HepG2 (cell line): ENCODE measurements around the gene ARCN1. TPM values are rescaled to one million over a fixed set of nuclear protein-coding genes. Genes with fewer than 3 reads are reported as not detected.

Experiments
- ARNTL ChIP-seq: sonication (generic); formaldehyde crosslinking; IDR thresholded peaks from 2 replicates; pipeline ENCODE4 v1.4.0; 2020; ENCODE audit warnings: mild to moderate bottlenecking, missing genetic modification reagents
- SNRNP70 ChIP-seq: fragments of 200-400 bp; formaldehyde crosslinking; IDR thresholded peaks from 2 replicates; pipeline ENCODE4 v1.6.1; 2017; ENCODE audit warnings: mild to moderate bottlenecking, low read depth, low read length, moderate library complexity
- SYNCRIP ChIP-seq: fragments of 200-400 bp; formaldehyde crosslinking; IDR thresholded peaks from 2 replicates; pipeline ENCODE4 v1.6.1; 2018; ENCODE audit warnings: mild to moderate bottlenecking, low read depth, low read length; ENCODE audit not compliant: insufficient read depth
- TAF15 ChIP-seq: fragments of 200-400 bp; formaldehyde crosslinking; IDR thresholded peaks from one replicate; pipeline ENCODE4 v1.6.1; 2018; ENCODE audit warnings: mild to moderate bottlenecking, low read depth, low read length; ENCODE audit not compliant: poor library complexity, severe bottlenecking
- TP53 ChIP-seq: sonication (generic); formaldehyde crosslinking; conservative IDR thresholded peaks from 2 replicates; pipeline ENCODE4 v1.4.0; 2020; ENCODE audit warnings: missing genetic modification reagents
- ZBTB7B ChIP-seq: sonication (generic); formaldehyde crosslinking; IDR thresholded peaks from 2 replicates; pipeline ENCODE4 v1.4.0; 2020; ENCODE audit warnings: missing genetic modification reagents
- polyA plus RNA-seq, 8 experiments: library from polyadenylated mRNA; depleted of rRNA in 3 of 8; stranded (reverse) in 7 of 8; unstranded in 1 of 8; fragments of >200 nt; fragmentation: Illumina TruSeq in 4 of 8; extraction: Trizol in 4 of 8; gene quantifications; 2 replicates each; pipeline versions ENCODE4 v1.2.1 to v1.2.3, GENCODE V29; 2011 to 2016; ENCODE audit warnings: low read depth in 4 of 8, missing spikeins in 1 of 8, mixed read lengths in 1 of 8; ENCODE audit not compliant: insufficient read depth in 1 of 8
- total RNA-seq, 5 experiments: library from RNA; depleted of rRNA; stranded (reverse); fragments of >200 nt; fragmentation: Illumina TruSeq; extraction: Trizol; gene quantifications; 2 replicates each; pipeline ENCODE4 v1.2.3, GENCODE V29; 2016; ENCODE audit warnings: low read depth in 1 of 5
- TF ChIP-seq, protein P1 (sequence below): sonication (generic); formaldehyde crosslinking; IDR thresholded peaks from 2 replicates; pipeline ENCODE4 v1.5.1; 2020; ENCODE audit warnings: mild to moderate bottlenecking, missing genetic modification reagents
- TF ChIP-seq, protein P2 (sequence below): sonication (generic); formaldehyde crosslinking; IDR thresholded peaks from 2 replicates; pipeline ENCODE4 v1.4.0; 2020; ENCODE audit warnings: missing genetic modification reagents
- TF ChIP-seq, protein P3 (sequence below): sonication (generic); formaldehyde crosslinking; IDR thresholded peaks from 2 replicates; pipeline ENCODE4 v1.5.1; 2020; ENCODE audit warnings: missing genetic modification reagents, mild to moderate bottlenecking, borderline replicate concordance
- TF ChIP-seq, protein P4 (sequence below): sonication (generic); formaldehyde crosslinking; IDR thresholded peaks from 2 replicates; pipeline ENCODE4 v1.9.0; 2021; ENCODE audit warnings: missing genetic modification reagents, borderline replicate concordance

ARCN1 gene
- total and polyA plus RNA-seq, 2 of the 13 experiments (the other 11 are each of a cell fraction or from before 2014, with no cell fraction given): 148 to 200 TPM

DNA sequence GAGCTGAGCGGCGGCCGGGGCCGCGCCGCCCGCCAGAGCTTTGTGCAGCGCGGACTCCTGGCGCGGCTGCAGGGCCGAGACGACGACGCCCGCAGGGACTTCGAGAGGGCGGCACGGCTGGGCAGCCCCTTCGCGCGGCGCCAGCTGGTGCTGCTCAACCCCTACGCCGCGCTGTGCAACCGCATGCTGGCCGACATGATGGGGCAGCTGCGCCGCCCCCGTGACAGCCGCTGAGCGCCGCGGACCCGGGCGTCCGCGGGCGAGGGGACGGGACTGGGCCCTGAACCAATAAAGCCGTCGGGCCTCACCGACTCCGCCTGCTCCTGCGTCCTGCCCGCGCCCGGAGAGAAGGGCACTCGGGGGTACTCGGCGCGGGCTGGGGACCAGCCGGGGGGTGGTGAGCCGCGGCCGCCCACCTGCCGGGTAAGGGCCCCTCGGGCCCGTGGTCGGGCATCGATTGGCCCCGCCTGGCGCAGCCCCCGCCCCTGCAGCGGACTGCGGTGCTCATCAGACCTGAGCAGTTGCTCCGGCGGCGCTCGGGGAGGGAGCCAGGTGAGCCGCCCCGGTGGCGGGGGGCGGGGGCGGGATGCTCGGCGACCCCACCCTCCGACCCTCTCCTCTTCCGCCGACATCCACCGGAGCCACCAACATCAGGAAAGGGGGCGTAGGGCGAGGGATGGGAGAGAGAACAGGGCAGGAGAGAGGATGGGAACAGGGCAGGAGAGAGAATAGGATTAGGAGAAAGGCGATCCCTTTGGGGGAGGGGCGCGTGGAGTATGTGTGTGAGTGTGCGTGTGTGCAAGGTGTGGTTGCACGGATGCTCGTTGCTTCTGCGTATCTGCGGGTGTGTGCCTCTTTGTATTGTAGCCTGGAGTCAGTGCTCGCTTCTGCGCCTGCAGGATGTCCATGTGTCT, 41.3 kb upstream of the ARCN1 start, which contains the start of gene TMEM25 (continued):
- TF ChIP-seq, protein P1, sequence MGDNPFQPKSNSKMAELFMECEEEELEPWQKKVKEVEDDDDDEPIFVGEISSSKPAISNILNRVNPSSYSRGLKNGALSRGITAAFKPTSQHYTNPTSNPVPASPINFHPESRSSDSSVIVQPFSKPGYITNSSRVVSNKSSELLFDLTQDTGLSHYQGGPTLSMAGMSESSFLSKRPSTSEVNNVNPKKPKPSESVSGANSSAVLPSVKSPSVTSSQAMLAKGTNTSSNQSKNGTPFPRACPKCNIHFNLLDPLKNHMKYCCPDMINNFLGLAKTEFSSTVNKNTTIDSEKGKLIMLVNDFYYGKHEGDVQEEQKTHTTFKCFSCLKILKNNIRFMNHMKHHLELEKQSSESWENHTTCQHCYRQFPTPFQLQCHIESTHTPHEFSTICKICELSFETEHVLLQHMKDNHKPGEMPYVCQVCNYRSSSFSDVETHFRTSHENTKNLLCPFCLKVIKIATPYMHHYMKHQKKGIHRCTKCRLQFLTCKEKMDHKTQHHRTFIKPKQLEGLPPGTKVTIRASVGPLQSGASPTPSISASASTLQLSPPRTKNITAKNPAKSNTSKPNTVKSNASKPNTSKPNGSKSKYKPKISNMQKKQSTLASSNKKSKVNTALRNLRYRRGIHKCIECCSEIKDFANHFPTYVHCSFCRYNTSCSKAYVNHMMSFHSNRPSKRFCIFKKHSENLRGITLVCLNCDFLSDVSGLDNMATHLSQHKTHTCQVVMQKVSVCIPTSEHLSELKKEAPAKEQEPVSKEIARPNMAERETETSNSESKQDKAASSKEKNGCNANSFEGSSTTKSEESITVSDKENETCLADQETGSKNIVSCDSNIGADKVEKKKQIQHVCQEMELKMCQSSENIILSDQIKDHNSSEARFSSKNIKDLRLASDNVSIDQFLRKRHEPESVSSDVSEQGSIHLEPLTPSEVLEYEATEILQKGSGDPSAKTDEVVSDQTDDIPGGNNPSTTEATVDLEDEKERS (CRISPR knock-in tag): no peak
- TF ChIP-seq, protein P2, sequence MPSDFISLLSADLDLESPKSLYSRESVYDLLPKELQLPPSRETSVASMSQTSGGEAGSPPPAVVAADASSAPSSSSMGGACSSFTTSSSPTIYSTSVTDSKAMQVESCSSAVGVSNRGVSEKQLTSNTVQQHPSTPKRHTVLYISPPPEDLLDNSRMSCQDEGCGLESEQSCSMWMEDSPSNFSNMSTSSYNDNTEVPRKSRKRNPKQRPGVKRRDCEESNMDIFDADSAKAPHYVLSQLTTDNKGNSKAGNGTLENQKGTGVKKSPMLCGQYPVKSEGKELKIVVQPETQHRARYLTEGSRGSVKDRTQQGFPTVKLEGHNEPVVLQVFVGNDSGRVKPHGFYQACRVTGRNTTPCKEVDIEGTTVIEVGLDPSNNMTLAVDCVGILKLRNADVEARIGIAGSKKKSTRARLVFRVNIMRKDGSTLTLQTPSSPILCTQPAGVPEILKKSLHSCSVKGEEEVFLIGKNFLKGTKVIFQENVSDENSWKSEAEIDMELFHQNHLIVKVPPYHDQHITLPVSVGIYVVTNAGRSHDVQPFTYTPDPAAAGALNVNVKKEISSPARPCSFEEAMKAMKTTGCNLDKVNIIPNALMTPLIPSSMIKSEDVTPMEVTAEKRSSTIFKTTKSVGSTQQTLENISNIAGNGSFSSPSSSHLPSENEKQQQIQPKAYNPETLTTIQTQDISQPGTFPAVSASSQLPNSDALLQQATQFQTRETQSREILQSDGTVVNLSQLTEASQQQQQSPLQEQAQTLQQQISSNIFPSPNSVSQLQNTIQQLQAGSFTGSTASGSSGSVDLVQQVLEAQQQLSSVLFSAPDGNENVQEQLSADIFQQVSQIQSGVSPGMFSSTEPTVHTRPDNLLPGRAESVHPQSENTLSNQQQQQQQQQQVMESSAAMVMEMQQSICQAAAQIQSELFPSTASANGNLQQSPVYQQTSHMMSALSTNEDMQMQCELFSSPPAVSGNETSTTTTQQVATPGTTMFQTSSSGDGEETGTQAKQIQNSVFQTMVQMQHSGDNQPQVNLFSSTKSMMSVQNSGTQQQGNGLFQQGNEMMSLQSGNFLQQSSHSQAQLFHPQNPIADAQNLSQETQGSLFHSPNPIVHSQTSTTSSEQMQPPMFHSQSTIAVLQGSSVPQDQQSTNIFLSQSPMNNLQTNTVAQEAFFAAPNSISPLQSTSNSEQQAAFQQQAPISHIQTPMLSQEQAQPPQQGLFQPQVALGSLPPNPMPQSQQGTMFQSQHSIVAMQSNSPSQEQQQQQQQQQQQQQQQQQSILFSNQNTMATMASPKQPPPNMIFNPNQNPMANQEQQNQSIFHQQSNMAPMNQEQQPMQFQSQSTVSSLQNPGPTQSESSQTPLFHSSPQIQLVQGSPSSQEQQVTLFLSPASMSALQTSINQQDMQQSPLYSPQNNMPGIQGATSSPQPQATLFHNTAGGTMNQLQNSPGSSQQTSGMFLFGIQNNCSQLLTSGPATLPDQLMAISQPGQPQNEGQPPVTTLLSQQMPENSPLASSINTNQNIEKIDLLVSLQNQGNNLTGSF (CRISPR knock-in tag): no peak; the same call in 1 of the 2 replicates
- TF ChIP-seq TAF15 (no peak), ARNTL (CRISPR knock-in tag) (no peak; the same call in 1 of the 2 replicates), TP53 (CRISPR knock-in tag) (no peak; the same call in 1 of the 2 replicates), ZBTB7B (CRISPR knock-in tag) (peak; percentile 78; the same call in 1 of the 2 replicates), SYNCRIP (no peak), SNRNP70 (no peak)
- TF ChIP-seq, protein P3, sequence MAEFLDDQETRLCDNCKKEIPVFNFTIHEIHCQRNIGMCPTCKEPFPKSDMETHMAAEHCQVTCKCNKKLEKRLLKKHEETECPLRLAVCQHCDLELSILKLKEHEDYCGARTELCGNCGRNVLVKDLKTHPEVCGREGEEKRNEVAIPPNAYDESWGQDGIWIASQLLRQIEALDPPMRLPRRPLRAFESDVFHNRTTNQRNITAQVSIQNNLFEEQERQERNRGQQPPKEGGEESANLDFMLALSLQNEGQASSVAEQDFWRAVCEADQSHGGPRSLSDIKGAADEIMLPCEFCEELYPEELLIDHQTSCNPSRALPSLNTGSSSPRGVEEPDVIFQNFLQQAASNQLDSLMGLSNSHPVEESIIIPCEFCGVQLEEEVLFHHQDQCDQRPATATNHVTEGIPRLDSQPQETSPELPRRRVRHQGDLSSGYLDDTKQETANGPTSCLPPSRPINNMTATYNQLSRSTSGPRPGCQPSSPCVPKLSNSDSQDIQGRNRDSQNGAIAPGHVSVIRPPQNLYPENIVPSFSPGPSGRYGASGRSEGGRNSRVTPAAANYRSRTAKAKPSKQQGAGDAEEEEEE (CRISPR knock-in tag): no peak
- TF ChIP-seq, protein P4, sequence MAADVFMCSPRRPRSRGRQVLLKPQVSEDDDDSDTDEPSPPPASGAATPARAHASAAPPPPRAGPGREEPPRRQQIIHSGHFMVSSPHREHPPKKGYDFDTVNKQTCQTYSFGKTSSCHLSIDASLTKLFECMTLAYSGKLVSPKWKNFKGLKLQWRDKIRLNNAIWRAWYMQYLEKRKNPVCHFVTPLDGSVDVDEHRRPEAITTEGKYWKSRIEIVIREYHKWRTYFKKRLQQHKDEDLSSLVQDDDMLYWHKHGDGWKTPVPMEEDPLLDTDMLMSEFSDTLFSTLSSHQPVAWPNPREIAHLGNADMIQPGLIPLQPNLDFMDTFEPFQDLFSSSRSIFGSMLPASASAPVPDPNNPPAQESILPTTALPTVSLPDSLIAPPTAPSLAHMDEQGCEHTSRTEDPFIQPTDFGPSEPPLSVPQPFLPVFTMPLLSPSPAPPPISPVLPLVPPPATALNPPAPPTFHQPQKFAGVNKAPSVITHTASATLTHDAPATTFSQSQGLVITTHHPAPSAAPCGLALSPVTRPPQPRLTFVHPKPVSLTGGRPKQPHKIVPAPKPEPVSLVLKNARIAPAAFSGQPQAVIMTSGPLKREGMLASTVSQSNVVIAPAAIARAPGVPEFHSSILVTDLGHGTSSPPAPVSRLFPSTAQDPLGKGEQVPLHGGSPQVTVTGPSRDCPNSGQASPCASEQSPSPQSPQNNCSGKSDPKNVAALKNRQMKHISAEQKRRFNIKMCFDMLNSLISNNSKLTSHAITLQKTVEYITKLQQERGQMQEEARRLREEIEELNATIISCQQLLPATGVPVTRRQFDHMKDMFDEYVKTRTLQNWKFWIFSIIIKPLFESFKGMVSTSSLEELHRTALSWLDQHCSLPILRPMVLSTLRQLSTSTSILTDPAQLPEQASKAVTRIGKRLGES (CRISPR knock-in tag): no peak
